M059J (cell line): Measurements from ENCODE around the gene ARHGAP12. TPM values are rescaled to one million over a fixed set of nuclear protein-coding genes. Genes with fewer than 3 reads are reported as not detected.
A peak's percentile ranks its signal among the peaks of the same experiment; 100 is the strongest.
"Not testable (repeated sequence)": the region's sequence is repeated elsewhere in the genome, so short reads cannot be mapped to it uniquely, and the experiment has no call there.

Experiments
- DNase-seq: peaks from one replicate; pipeline ENCODE4 v3.0.0-alpha.2; 2012; ENCODE audit warnings: low read depth
- total RNA-seq: library from RNA; depleted of rRNA; stranded (reverse); fragments of >200 nt; shearing (Covaris generic); gene quantifications from 2 replicates; pipeline ENCODE4 v1.2.3, GENCODE V29; 2014; rRNA removed

ARHGAP12 gene, protein sequence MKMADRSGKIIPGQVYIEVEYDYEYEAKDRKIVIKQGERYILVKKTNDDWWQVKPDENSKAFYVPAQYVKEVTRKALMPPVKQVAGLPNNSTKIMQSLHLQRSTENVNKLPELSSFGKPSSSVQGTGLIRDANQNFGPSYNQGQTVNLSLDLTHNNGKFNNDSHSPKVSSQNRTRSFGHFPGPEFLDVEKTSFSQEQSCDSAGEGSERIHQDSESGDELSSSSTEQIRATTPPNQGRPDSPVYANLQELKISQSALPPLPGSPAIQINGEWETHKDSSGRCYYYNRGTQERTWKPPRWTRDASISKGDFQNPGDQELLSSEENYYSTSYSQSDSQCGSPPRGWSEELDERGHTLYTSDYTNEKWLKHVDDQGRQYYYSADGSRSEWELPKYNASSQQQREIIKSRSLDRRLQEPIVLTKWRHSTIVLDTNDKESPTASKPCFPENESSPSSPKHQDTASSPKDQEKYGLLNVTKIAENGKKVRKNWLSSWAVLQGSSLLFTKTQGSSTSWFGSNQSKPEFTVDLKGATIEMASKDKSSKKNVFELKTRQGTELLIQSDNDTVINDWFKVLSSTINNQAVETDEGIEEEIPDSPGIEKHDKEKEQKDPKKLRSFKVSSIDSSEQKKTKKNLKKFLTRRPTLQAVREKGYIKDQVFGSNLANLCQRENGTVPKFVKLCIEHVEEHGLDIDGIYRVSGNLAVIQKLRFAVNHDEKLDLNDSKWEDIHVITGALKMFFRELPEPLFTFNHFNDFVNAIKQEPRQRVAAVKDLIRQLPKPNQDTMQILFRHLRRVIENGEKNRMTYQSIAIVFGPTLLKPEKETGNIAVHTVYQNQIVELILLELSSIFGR
- total RNA-seq, result 16.5 and 17.4 TPM in 2 replicates

DNA sequence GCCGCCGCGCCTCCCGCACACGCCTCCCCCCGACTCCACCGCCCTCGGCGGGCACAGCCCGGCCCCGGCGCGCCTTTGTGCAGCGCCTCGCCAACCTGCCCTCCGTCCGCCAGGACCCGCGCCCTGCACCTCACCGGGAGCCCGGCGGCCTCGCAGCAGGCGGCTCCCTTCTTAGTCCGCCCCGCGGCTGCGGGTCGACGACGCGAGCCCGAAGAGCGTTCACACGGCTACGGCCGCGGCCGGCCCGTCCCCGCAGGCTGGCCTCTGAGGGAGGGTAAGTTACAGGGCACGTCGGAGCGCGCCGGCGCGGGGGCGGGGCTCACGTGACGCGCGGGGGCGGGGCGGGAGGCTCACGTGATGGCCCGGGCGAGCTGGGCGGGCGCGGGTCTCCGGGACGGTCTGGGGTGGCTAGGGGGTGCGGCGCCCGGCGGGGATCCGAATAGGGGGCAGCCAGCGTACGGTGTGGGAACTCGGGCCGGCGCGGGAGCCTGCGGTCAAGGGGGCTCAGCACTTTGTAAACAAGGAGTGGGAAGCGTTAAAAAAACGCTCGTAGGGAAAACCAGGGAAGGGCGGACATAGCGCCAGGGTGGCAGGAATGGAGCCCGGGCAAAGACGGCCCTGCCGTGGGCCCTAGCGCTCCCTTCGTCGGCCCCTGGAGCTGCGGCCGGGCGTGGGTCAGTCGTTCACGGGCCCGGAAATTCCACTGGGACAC is at the start of gene ARHGAP12:
ARHGAP12 (minus strand) TSS at position 283 of the 712 bp plus-strand sequence. CDS start 19,976 bp downstream, outside the sequence.
- peak; percentile 72 for DNase-seq

DNA sequence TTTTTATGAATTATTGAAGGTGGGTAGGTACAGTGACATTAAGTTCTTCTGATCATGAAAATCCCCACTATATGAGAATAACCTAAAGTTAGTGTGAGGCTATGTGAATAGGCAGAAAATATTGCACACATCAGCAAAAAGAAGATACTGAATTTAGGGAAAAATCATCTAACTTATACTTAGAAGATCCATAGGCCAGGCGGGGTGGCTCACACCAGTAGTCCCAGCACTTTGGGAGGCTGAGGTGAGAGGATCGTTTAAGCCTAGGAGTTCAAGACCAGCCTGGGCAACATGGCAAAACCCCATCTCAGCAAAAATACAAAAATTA is 49.5 kb upstream of the ARHGAP12 start:
- no peak for DNase-seq

DNA sequence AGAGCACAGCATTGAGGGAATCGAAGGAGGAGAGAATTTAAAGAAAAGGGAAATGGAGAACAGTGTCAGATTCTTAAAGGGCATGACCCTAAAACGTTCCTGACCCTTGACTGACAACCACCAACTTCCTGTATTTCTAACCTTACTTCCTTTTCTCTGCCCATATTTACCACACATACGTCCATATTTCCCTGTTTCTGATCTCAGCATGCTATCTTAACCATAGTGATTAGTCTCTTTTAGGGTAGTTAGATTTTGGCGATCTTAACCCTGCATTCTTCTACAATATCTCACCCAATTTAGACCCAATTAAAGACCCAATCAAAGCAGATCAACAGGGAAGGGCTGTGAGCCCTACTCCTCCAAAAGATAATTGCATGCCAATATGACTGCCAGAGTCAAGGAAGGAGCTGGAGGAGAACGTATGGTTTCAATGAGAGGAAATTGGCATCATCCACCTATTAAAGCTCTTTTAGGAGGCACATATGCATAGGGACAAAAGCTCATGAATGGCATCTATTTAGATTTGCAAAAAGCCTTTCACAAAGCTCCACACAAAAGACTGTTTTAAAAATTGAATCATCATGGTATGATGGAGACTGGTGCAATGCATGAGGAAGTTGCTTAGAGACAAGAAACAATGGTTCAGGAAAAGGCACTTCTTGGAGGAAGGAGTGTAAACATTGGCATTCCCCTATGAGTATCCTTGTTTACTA is 49.0 kb upstream of the ARHGAP12 start:
- DNase-seq, result peak; percentile 71

DNA sequence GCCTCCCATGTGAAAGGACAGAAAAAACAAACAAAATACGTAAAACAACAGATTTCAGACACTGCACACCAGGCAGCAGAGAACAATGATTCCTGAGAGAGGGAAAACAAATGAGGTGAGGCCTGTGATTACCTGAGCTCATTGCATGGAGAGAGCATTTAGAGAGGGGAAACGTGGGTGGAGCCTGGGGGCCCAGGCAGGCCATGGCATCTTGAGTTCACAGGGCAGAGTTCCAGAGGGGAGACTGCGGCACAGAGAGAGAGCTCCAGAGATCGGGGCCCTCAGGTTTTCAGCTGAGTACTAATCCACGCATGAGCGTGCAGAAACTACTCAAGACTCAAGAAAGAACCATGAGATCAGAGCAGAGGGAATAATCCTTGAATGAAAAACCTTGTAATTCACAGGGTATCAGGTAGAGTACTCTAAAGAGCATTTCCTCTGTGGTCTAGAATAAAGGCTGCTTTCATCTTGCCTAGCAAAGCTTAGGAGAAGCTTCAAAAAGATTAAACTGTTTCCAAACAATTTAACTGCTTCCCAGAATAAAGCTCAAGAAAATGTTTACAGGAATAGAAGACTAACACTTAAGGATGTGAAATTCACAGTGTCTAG is 46.6 kb upstream of the ARHGAP12 start:
- DNase-seq, result no peak

DNA sequence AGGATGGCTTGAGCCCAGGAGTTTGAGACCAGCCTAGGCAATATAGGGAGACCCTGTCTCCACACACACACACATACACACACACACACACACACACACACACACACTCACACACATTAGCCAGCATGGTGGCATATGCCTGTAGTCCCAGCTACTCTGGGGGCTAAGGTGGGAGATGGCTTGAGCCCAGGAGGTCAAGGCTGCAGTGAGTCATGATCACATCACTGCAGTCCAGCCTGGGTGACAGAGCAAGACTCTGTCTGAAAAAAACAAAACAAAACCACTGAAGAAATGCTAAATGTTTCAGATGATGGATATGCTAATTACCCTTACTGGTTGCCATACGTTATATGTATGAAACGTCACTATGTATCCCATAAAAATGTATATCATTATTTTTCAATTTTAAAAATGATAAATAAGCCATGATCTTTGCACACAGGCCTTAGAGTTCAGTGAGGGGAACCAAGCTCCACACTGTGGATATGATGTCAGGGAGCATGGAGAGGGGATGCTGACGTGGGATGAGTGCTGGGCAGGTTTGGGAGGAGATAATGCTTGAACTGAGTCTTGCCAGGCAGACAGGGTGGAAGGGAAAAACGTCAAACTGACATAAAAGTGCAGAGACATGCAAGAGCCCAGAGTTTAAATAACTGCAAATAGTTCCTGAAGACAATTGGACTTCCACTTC is 45.9 kb upstream of the ARHGAP12 start:
- peak; percentile 46 for DNase-seq

DNA sequence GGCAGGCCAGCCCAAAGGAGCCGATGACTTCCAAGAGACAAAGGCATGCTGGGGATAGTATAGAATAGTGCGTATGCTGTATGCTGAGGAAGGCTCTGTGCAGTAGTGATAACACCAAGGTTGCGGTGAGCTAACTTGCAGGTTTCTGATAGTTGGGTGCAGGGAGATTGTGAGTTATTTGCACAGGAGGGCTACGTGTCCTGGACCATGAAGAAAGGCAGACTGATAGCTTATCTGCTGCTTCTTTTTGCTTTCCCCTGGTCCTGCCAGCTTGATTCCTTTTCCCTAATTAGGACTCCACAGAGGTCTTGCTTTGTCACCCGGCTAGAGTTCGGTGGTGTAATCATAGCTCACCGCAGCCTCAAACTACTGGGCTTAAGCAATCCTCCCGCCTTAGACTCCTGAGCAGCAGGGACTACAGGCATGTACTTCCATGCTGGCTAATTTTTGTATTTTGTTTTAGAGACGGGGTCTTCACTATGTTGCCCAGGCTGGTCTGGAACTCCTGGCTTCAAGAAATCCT is 43.9 kb upstream of the ARHGAP12 start:
- DNase-seq, result no peak

DNA sequence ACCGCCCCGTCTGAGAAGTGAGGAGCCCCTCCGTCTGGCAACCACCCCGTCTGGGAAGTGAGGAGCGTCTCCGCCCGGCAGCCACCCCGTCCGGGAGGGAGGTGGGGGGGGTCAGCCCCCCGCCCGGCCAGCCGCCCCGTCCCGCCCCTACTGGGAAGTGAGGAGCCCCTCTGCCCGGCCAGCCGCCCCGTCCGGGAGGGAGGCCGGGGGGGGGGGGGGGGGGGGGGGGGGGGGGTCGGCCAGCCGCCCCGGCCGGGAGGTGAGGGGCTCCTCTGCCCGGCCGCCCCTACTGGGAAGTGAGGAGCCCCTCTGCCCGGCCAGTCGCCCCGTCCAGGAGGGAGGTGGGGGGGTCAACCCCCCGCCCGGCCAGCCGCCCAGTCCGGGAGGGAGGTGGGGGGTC is 41.2 kb upstream of the ARHGAP12 start:
- not testable (repeated sequence) for DNase-seq

DNA sequence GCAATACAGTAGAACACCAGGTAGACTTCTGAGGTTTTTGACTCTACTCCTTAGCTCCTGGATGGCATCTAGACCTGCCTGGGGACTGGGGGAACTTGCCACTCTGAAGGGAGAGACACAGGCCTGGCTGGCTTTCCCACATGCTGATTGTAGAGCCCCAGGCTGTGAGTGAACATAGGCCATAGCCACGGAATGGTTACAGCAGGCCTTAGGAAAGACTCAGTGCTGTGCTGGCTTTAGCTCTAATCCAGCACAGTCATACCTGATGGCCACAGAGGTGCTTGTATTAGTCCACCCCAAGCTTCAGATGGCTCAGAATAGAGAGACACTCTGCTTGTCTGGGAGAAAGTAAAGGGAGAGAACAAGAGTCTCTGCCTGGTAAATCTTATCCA is 35.0 kb upstream of the ARHGAP12 start:
- DNase-seq, result peak; percentile 41

DNA sequence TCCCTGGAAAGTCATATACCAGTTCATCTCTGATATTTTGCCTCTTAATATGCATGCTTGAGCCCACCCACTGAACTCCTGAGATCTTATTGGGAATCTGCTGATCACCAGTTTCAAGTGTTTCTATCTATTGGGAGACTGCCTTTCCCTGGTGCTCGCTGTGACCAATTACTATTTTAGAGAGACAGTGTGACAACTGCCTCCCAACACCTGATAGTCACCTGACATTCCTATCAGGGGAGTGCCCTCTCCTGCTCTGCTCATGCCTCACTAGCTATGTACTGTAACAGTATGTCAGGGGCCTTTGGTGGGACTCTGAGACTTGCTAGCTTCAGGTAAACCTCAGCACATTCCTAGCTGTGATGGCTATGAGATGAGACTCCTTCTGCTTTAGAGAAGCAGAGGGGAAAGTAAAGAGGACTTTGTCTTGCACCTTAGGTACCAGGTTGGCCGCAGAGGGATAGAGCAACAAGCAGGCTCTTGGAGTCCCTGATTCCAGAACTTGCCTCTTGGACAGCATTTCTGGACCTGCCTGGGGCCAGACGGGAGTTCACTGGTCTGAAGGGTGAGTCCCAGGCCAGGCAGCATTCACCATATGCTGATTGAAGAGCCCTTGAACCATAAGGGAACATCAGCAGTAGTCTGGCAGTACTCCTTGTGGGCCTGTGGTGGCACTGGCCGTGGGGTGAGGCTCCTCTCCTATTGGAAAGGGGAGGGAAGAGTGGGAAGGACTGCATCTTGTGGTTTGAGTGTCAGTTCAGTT is 34.4 kb upstream of the ARHGAP12 start:
- no peak for DNase-seq

DNA sequence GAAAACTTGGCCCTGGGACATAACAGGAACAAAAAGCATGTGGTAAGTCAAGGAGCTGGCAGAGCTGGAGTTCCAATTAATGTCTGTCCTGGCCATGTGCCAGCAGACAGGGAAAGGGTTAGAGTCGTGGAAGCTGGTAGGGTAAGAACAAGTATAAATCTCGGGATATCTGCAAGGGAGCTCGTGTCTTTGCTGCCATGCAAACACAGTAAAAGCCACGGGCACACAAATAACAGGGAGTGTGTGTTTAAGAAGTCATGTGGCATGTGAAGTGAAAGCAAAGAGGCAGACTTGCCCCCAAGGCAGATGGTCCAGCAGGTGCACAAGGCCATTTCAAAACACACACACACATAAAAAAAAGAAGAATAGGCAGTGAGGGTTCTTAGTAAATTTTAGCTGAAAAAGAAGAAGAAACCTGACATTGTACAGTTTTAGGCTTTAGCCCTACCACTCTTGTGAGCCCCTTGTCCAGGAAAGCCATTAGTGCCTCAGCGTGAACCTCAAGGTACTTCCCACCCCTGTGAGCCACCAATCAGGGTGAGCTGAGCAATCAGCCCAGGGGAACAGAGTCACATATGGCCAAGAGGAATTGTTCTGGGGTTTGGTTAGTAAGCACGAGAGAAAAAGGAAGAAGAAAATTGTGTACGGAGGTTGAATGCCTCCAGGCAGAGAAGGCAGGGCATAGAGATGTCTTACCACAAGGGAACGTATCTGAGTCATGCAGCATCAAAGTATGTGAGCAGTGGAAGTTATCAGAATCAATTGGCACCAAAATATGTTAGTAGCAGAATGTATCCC is 32.8 kb upstream of the ARHGAP12 start:
- DNase-seq, result peak; percentile 93

DNA sequence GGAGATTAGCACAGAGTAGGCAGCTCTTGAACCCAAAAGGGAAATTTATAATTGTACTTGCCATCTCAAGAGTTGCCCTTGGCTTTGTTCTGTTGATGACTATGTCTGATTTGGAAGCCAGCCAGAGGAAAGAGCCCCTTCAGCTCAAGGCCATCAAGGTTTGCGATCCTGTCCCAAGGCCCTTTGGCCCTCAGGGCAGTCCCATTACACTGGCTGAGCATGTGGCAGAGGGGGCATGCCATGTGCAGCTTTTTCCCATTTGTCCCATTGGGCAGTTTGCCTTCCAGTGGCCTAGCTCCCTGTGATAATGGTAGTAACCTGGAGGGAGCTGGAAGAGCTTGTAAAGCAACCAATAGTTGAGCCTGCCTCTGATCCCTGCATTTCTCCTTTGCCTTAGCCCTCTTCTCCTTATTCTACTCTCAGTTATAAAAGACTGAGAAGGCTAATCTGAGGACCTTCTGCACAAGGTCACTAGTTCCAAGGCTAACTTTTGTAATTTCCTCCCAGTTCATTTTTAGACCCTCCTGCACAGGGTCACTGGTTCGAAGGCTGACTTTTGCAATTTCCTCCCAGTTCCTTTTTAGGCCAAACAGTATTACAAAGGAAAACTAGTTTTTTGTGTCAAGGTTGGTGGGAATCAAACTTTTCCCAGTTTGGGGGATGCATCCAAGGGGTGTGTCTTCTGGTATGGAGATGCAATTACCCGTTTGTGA is 31.0 kb upstream of the ARHGAP12 start:
- no peak for DNase-seq

DNA sequence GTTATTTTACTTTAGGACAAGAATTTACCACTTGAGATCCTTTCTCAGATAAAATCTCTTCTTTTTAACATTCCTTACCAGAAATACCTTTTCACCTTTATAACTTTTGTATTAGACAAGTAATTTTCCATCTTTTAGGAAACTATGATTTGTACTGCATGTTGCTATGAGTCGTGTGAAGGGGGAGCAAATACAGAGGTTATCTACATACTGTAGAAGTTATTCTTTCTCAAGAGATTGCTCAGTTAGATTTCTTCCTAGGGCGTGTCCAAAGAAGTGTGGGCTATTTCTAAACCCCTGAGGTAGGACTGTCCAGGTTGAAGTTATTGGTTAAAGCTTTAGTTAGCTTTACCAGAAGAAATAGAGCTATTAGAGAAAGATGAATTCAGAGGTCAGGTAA is 30.2 kb upstream of the ARHGAP12 start:
- DNase-seq, result no peak

DNA sequence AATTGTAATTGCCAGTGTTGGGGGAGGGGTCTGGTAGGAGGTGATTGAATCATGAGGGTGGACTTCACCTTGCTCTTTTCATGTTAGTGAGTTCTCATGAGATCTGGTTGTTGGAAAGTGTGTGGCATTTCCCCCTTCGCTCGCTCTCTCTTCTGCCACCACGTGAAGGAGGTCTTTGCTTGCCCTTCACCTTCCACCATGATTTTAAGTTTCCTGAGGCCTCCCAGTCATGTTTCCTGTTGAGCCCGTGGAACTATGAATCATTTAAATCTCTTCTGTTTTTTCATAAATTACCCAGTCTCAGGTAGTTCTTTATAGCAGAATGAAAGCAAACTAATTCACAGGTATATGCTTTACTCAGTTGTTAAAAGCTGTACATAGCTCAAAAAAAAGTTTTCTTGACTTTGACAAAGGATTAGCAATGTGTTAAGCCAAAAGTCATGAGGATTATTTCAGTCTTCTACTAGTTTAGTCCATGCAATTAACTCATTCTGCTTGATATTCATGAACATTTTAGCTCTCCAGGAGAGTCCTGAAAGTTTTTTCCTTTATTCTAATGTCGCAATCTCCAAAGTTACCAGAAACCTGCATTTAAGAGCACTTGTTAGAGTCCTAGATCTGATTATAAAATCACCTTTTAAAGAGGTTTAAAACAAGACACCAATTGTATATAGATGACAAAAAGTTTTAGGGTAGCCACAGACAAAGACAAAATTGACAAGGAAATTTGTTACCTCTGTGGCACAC is 27.7 kb upstream of the ARHGAP12 start:
- DNase-seq, result no peak

DNA sequence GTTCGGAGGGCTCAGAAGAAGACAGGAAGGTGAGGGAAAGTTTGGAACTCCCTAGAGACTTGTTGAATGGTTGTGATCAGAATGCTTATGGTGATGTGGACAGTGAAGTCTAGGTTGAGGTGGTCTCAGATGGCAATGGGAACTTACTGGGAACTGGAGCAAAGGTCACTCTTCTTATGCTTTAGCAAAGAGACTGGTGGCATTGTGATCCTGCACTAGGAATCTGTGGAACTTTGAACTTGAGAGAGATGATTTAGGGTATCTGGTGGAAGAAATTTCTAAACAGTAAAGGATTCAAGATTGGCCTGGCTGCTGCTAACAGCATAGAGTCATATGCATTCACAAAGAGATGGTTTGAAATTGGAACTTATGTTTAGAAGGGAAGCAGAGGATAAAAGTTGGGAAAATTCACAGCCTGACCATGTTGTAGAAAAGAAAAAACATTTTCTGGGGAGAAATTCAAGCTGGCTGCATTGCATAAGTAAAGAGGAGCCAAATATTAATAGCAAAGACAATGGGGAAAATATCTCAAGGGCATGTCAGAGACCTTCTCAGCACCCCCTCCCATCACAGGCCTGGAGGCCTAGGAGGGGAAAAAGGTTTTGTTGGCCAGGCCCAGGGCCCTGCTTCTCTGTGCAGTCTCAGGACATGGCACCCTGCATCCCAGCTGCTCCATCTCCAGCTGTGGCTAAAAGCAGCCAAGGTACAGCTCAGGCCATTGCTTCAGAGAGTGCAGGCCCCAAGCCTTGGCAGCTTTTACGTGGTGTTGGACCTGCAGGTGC is 26.0 kb upstream of the ARHGAP12 start:
- no peak for DNase-seq

DNA sequence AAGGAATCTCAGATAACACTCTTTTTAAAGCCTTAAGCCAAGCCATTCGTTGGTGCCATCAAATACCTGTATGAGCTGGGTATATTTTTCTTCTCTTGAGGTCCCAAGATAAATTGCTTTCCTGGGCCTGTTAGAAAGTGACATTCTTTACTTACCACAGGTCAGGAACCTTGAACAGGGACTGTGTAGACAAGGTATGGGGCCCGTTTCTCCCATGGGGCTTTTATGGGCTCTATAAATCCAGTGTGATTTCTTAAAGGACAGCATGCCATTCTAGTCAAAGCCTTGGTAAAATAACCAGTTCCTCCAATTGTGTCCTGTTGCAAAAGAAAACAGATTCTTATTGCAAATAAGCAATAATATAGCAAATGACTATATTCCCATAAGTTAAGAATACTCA is 24.8 kb upstream of the ARHGAP12 start:
- no peak for DNase-seq

DNA sequence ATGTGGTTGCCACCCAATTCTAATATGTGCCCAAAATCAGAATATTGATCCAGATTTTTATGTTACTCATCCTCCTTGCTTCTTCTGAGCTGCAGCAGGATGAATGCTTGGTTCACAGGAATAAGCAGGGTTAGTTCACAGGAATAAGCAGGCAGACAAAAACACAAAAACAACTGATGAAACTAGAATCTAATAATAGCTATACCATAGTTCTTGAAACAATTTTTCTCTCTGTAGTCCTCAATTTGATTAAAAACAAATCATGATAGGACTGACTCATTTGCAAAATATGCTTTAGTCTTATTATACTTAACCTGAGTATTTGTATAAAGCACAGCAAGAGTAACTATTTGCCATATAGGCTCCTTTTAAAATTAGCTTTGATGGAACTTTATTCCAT is 24.4 kb upstream of the ARHGAP12 start:
- no peak for DNase-seq

DNA sequence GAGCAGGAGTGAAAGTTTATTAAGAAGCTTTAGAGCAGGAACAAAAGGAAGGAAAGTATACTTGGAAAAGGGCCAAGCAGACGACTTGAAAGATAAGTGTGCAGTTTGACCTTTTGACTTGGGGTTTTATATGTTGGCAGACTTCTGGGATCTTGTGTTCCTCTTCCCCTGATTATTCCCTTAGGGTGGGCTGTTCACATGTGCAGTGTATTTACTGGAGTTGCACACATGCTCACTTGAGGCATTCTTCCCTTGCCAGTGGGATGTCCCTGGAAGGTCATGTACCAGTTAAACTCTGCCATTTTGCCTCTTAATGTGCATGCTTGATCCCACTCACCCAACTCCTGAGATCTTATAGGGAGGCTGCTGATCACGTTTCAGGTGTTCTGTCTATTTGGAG is 23.4 kb upstream of the ARHGAP12 start:
- DNase-seq, result no peak
